GM19193 (cell line): ENCODE measurements around the gene FBRSL1.

Experiments
- POLR2A ChIP-seq: IDR thresholded peaks from 4 replicates; pipeline ENCODE4 v1.6.1; 2011; ENCODE audit not compliant: insufficient read depth, insufficient read length; ENCODE audit errors: extremely low read depth

The FBRSL1 gene

DNA sequence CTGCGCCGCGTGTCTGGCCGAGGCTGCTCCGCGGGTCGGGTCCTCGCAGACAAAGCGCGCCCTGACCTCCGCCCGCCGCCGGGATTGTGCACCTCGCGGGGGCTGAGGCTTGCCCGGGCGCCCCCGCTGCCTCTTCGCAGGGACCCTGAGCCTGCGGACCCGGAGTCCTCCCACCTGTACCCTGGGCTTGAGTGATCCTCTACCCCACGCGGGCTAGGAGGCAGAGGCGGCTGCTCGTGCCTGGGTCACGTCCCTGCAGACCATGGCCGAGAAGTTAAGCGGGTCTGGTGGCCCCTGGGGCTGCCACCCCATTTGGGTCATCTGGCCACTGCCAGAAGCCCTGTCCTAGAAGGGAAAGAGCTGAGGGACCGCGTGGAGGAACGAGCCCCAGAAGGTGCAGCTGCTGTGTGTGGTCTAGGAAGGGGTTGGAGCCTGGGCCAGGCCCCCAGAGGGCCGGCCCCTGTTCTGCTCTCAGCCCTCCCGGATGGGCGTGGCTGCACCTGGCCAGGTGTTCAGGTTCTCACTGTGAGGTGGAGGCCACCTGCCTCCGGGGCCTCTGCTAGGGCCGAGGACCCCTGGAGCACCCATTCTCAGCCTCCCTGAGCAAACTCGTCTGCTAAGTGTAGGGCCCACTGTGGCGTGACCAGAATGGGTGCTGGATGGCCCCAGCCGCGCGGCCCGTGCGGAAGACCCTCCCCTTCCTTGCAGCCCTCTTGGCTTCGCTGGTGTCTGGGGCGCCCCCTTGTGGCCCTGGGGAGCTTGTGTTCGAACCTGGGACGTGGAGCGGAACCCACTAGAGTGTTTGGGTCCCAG lies 70.9 kb downstream of the FBRSL1 start:
- TF ChIP-seq POLR2A, result no peak
